Neuronal stem cell (in vitro differentiated cells): ENCODE measurements around the gene CPPED1.

Experiments
- DNase-seq: peaks from one replicate; pipeline ENCODE4 v3.0.0-alpha.2; 2013; ENCODE audit warnings: low spot score
- H2AFZ ChIP-seq: one replicate; pipeline ENCODE4 v1.6.1; 2013; ENCODE audit warnings: mild to moderate bottlenecking, low read length, inconsistent platforms
- H2AK5ac ChIP-seq: 2 replicates; pipeline ENCODE4 v1.6.1; 2013; ENCODE audit warnings: low read depth, mild to moderate bottlenecking, inconsistent platforms, low read length, moderate library complexity, mixed read lengths
- H2BK120ac ChIP-seq: 2 replicates; pipeline ENCODE4 v1.6.1; 2013; ENCODE audit warnings: low read depth, mild to moderate bottlenecking, inconsistent platforms, low read length, moderate library complexity, mixed read lengths
- H2BK12ac ChIP-seq: one replicate; pipeline ENCODE4 v1.6.1; 2013; ENCODE audit warnings: low read length, inconsistent platforms
- H2BK15ac ChIP-seq: 2 replicates; pipeline ENCODE4 v1.6.1; 2013; ENCODE audit warnings: mild to moderate bottlenecking, low read length, inconsistent platforms, mixed read lengths
- H2BK5ac ChIP-seq: one replicate; pipeline ENCODE4 v1.6.1; 2013; ENCODE audit warnings: inconsistent platforms, mild to moderate bottlenecking, low read length, moderate library complexity
- H3K14ac ChIP-seq: one replicate; pipeline ENCODE4 v1.6.1; 2013; ENCODE audit warnings: low read length, inconsistent platforms
- H3K18ac ChIP-seq: 2 replicates; pipeline ENCODE4 v1.6.1; 2013; ENCODE audit warnings: low read length, inconsistent platforms
- H3K23ac ChIP-seq: 2 replicates; pipeline ENCODE4 v1.6.1; 2013; ENCODE audit warnings: low read depth, mild to moderate bottlenecking, mixed read lengths, low read length, inconsistent platforms; ENCODE audit not compliant: poor library complexity
- H3K27ac ChIP-seq: replicated peaks from 3 replicates; pipeline ENCODE4 v1.5.1; 2013; ENCODE audit warnings: low read length, inconsistent platforms
- H3K27me3 ChIP-seq, 3 experiments: 2 replicates each; pipeline ENCODE4 v1.6.1; 2013; ENCODE audit warnings: low read length in 3 of 3, mild to moderate bottlenecking in 2 of 3, inconsistent platforms in 1 of 3, low read depth in 1 of 3, mixed read lengths in 1 of 3, moderate library complexity in 1 of 3; ENCODE audit not compliant: control insufficient read depth in 3 of 3, insufficient read depth in 3 of 3
- H3K36me3 ChIP-seq, 2 donors: replicated peaks in 1 of 2; 2 replicates each; pipeline ENCODE4 v1.6.1; 2013; ENCODE audit warnings: low read length in 2 of 2; ENCODE audit not compliant: control insufficient read depth in 2 of 2, insufficient read depth in 2 of 2
- H3K4ac ChIP-seq: 2 replicates; pipeline ENCODE4 v1.6.1; 2013; ENCODE audit warnings: inconsistent platforms, mild to moderate bottlenecking, low read length, moderate library complexity
- H3K4me1 ChIP-seq, 2 donors: 1 replicate in 1 of 2; 2 replicates in 1 of 2; pipeline ENCODE4 v1.6.1; 2013; ENCODE audit warnings: low read length in 2 of 2, low read depth in 1 of 2; ENCODE audit not compliant: control insufficient read depth in 2 of 2, insufficient read depth in 1 of 2
- H3K4me2 ChIP-seq: one replicate; pipeline ENCODE4 v1.6.1; 2013; ENCODE audit warnings: mild to moderate bottlenecking, low read length, inconsistent platforms; ENCODE audit not compliant: insufficient read depth, poor library complexity, severe bottlenecking
- H3K4me3 ChIP-seq, 2 donors: 2 replicates each; pipeline ENCODE4 v1.5.1; 2013; ENCODE audit warnings: low read length in 2 of 2, mild to moderate bottlenecking in 2 of 2, inconsistent platforms in 1 of 2, moderate library complexity in 1 of 2
- H3K79me1 ChIP-seq: one replicate; pipeline ENCODE4 v1.6.1; 2013; ENCODE audit warnings: low read depth, mild to moderate bottlenecking, inconsistent platforms, low read length, moderate library complexity
- H3K9ac ChIP-seq: one replicate; pipeline ENCODE4 v1.6.1; 2013; ENCODE audit warnings: mild to moderate bottlenecking, low read depth, low read length, inconsistent platforms; ENCODE audit not compliant: poor library complexity
- H3K9me3 ChIP-seq, 2 donors: replicated peaks in 1 of 2; 2 replicates each; pipeline versions ENCODE3 to v1.6.1; 2013; ENCODE audit warnings: low read length in 2 of 2, mild to moderate bottlenecking in 2 of 2, inconsistent platforms in 1 of 2, low read depth in 1 of 2, mixed read lengths in 1 of 2, moderate library complexity in 1 of 2; ENCODE audit not compliant: control insufficient read depth in 2 of 2, insufficient read depth in 1 of 2
- H4K8ac ChIP-seq: one replicate; pipeline ENCODE4 v1.6.1; 2013; ENCODE audit warnings: low read depth, mild to moderate bottlenecking, inconsistent platforms, low read length, moderate library complexity
- H4K91ac ChIP-seq: one replicate; pipeline ENCODE4 v1.6.1; 2013; ENCODE audit warnings: low read length, low read depth, mild to moderate bottlenecking, inconsistent platforms; ENCODE audit not compliant: poor library complexity
- WGBS, 2 donors: extraction: QIAGEN DNeasy Blood & Tissue Kit; methylation state at CpG; one replicate each; pipeline ENCODE4 v1.1.7; 2013; ENCODE audit warnings: missing lambda C conversion rate in 2 of 2, mixed read lengths in 1 of 2; ENCODE audit not compliant: insufficient read length in 2 of 2, insufficient replicate concordance in 1 of 2; ENCODE audit errors: extremely low coverage in 2 of 2; 5-methylcytosine and 5-hydroxymethylcytosine counted together

CPPED1 gene

GRCh38 chr16:12617401-12617819 is 186.3 kb downstream of the CPPED1 start:
- Histone ChIP-seq H2AK5ac (no peak overlapping the region), H3K27ac (no peak overlapping the region), H2BK5ac (no peak overlapping the region), H3K4me3 (no peak overlapping the region), H3K27me3 (peaks cover 0 to 4% (median 0%) of the 10 kb centered on the region in 3 experiments), H3K4ac (no peak overlapping the region), H2BK15ac (no peak overlapping the region), H3K79me1 (no peaks in the 10 kb centered on the region), H2BK120ac (no peak overlapping the region), H4K91ac (no peak overlapping the region), H3K4me1 (no peaks in the 10 kb centered on the region), H4K8ac (no peak overlapping the region), H3K23ac (no peak overlapping the region), H3K9ac (no peak overlapping the region), H3K18ac (no peak overlapping the region), H3K9me3 (no peaks in the 10 kb centered on the region), H3K4me2 (no peak overlapping the region), H3K36me3 (no peaks in the 10 kb centered on the region), H2AFZ (no peak overlapping the region), H3K14ac (no peak overlapping the region), H2BK12ac (no peak overlapping the region)
- no peak for DNase-seq
- WGBS, 2 donors: no CpG with 5 or more reads among the region's 9 CpGs

- Histone ChIP-seq H2AFZ (no peak overlapping the region), H3K14ac (no peak overlapping the region), H3K27ac (no peak overlapping the region), H2BK120ac (no peak overlapping the region), H3K27me3 (peaks cover 0 to 4% (median 0%) of the 10 kb centered on the region in 3 experiments), H3K36me3 (no peaks in the 10 kb centered on the region), H2AK5ac (no peak overlapping the region), H3K4ac (no peak overlapping the region), H2BK15ac (no peak overlapping the region), H3K9ac (no peak overlapping the region), H3K4me1 (no peaks in the 10 kb centered on the region), H2BK5ac (no peak overlapping the region), H3K4me3 (no peak overlapping the region), H3K23ac (no peak overlapping the region), H3K9me3 (no peaks in the 10 kb centered on the region), H3K79me1 (no peaks in the 10 kb centered on the region), H3K18ac (no peak overlapping the region), H4K91ac (no peak overlapping the region), H3K4me2 (no peak overlapping the region), H2BK12ac (no peak overlapping the region), H4K8ac (no peak overlapping the region)
- no CpG with 5 or more reads among the region's 7 CpGs for WGBS, 2 donors
- DNase-seq: no peak
These were observed 188.9 kb downstream of the CPPED1 start for GRCh38 chr16:12614662-12615278.

- Histone ChIP-seq H2AFZ (no peak overlapping the region), H3K4me1 (no peaks in the 10 kb centered on the region)
- DNase-seq: no peak
These were observed 189.6 kb downstream of the CPPED1 start for GRCh38 chr16:12613992-12614661.

GRCh38 chr16:12613131-12613991 is 190.3 kb downstream of the CPPED1 start:
- H3K4me1 ChIP-seq: no peaks in the 10 kb centered on the region
- no peak overlapping the region for H4K91ac ChIP-seq
- H2BK15ac ChIP-seq: no peak overlapping the region
- H3K18ac ChIP-seq: no peak overlapping the region
- no peak overlapping the region for H3K27ac ChIP-seq
- no peak overlapping the region for H2BK12ac ChIP-seq
- no peak overlapping the region for H4K8ac ChIP-seq
- H3K79me1 ChIP-seq: no peaks in the 10 kb centered on the region
- H3K4ac ChIP-seq: no peak overlapping the region
- no peak for DNase-seq
- WGBS, 2 donors: no CpG with 5 or more reads among the region's 15 CpGs
- no peak overlapping the region for H3K14ac ChIP-seq
- no peak overlapping the region for H2AFZ ChIP-seq
- no peak overlapping the region for H3K4me2 ChIP-seq
- no peak overlapping the region for H2AK5ac ChIP-seq
- H2BK120ac ChIP-seq: no peak overlapping the region
- peaks cover 0 to 4% (median 0%) of the 10 kb centered on the region in 3 experiments for H3K27me3 ChIP-seq
- no peak overlapping the region for H3K9ac ChIP-seq
- no peaks in the 10 kb centered on the region for H3K36me3 ChIP-seq
- H2BK5ac ChIP-seq: no peak overlapping the region
- no peak overlapping the region for H3K23ac ChIP-seq
- H3K9me3 ChIP-seq: no peaks in the 10 kb centered on the region
- no peak overlapping the region for H3K4me3 ChIP-seq

More at GRCh38 chr16:12613992-12614661, 189.6 kb downstream of the CPPED1 start:
- Histone ChIP-seq H3K4me2 (no peak overlapping the region), H3K4ac (no peak overlapping the region), H3K9ac (no peak overlapping the region), H3K23ac (no peak overlapping the region), H3K27ac (no peak overlapping the region), H2BK15ac (no peak overlapping the region), H4K8ac (no peak overlapping the region), H4K91ac (no peak overlapping the region), H3K27me3 (peaks cover 0 to 4% (median 0%) of the 10 kb centered on the region in 3 experiments), H2AK5ac (no peak overlapping the region), H2BK12ac (no peak overlapping the region), H3K9me3 (no peaks in the 10 kb centered on the region), H2BK120ac (no peak overlapping the region), H3K14ac (no peak overlapping the region), H2BK5ac (no peak overlapping the region), H3K36me3 (no peaks in the 10 kb centered on the region), H3K18ac (no peak overlapping the region), H3K4me3 (no peak overlapping the region), H3K79me1 (no peaks in the 10 kb centered on the region)
- WGBS, 2 donors: no CpG with 5 or more reads among the region's 14 CpGs
